SK-N-MC (cell line): ENCODE data around the gene EIF3F.

Experiments
- EZH2 ChIP-seq: fragments of 200-600 bp; sonication (generic); IDR thresholded peaks from one replicate; pipeline ENCODE4 v1.6.1; 2017; ENCODE audit warnings: antibody characterized with exemption
- FOXP2 ChIP-seq: optimal IDR thresholded peaks from 2 replicates; pipeline ENCODE3; 2011; ENCODE audit warnings: mild to moderate bottlenecking, moderate library complexity; ENCODE audit not compliant: insufficient read depth; ENCODE audit errors: extremely low read length, control extremely low read depth
- POLR2AphosphoS5 ChIP-seq: IDR thresholded peaks from 2 replicates; pipeline ENCODE4 v1.6.1; 2012; ENCODE audit warnings: mild to moderate bottlenecking, low read depth, low read length, borderline replicate concordance

DNA sequence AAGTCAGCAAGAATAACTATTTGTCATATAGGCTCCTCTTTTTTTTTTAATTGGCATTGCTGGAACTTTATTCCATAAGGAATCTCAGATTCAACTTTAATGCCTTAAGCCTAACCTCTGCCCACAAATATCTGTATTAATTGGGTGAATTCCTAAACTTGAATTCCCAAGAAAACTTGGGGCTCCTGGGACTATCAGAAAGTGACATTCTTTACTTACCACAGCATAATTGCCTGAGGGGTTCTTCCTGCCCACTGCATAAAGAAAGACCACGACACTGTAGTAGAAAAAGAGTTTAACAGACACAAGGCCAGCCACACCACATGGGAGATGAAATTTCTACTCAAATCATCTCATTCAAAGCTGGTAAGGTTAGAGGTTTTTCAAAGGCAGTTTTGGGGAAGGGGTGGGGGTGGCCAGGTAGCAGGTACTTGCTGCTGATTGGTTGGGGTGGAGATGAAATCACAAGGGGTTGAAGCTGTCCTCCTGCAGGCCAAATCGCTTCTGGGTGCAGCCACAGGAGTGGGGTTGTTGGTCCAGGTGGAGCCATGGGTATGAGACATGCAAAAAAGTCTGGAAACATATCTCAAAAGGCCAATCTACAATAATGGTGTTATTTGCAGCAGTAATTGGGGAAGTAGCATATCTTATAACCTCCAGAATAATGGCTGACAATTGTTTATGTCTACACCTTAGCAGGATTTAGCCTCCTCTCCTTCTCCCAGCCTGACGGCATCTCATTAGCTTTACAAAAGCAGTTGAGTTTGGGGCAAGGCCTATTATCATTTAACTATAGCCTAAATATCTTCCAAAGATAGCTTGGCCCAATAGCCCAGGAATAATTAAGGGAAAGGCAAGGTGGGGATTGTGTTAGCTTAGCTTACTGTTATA lies 17.1 kb upstream of the EIF3F start:
- TF ChIP-seq POLR2AphosphoS5: no peak
- TF ChIP-seq EZH2: no peak
- TF ChIP-seq FOXP2: no peak
